Stimulated activated CD8-positive, alpha-beta memory T cell treated with anti-CD3 and anti-CD28 coated beads, Interleukin-7, amount 100 ng/mL, for 1 hour (primary cell): Measurements from ENCODE around the gene CALCA.

Experiments
- DNase-seq, 2 donors: peaks; one replicate each; pipeline ENCODE4 v3.0.0-alpha.2; 2020; ENCODE audit warnings: low read depth in 2 of 2

Gene CALCA

GRCh38 chr11:14942745-14943144 lies 29.4 kb downstream of the CALCA start:
- DNase-seq = no peak

GRCh38 chr11:14938936-14939335 lies 33.2 kb downstream of the CALCA start:
- no peak for DNase-seq

GRCh38 chr11:14934641-14935351 lies 37.4 kb downstream of the CALCA start:
- DNase-seq = no peak

- no peak for DNase-seq
Observed at GRCh38 chr11:14932447-14932846, 39.7 kb downstream of the CALCA start.

- DNase-seq = no peak
Observed at GRCh38 chr11:14930369-14930768, 41.8 kb downstream of the CALCA start.

- no peak for DNase-seq
Observed at GRCh38 chr11:14927146-14927545, 45.0 kb downstream of the CALCA start.

GRCh38 chr11:14924318-14924717 lies 47.8 kb downstream of the CALCA start:
- no peak for DNase-seq
